GM19240 (cell line): ENCODE measurements around the gene NSMCE1.

ENCODE experiments used
- DNase-seq: peaks from one replicate; pipeline ENCODE4 v3.0.0; 2011; ENCODE audit warnings: low spot score; ENCODE audit not compliant: insufficient read length

The NSMCE1 gene

GRCh38 chr16:27244363-27244755, 24.2 kb downstream of the NSMCE1 start:
- no peak for DNase-seq

- DNase-seq: no peak
Measured at GRCh38 chr16:27243725-27244362, 24.7 kb downstream of the NSMCE1 start.

- no peak for DNase-seq
Measured at GRCh38 chr16:27242868-27243590, 25.5 kb downstream of the NSMCE1 start.

GRCh38 chr16:27242398-27242797, 26.2 kb downstream of the NSMCE1 start:
- no peak for DNase-seq

- no peak for DNase-seq
Measured at GRCh38 chr16:27241658-27242057, 26.9 kb downstream of the NSMCE1 start.

GRCh38 chr16:27240948-27241531, 27.5 kb downstream of the NSMCE1 start:
- no peak for DNase-seq

GRCh38 chr16:27239906-27240655, 28.5 kb downstream of the NSMCE1 start:
- DNase-seq: no peak

- no peak for DNase-seq
Measured at GRCh38 chr16:27239026-27239425, 29.5 kb downstream of the NSMCE1 start.

- DNase-seq: no peak
Measured at GRCh38 chr16:27238591-27238990, 30.0 kb downstream of the NSMCE1 start.

- DNase-seq: no peak
Measured at GRCh38 chr16:27238016-27238587, 30.5 kb downstream of the NSMCE1 start.

GRCh38 chr16:27237219-27238015, 31.2 kb downstream of the NSMCE1 start:
- DNase-seq: no peak

- DNase-seq: no peak
Measured at GRCh38 chr16:27236635-27237218, 31.8 kb downstream of the NSMCE1 start.

- DNase-seq: no peak
Measured at GRCh38 chr16:27235938-27236245, 32.7 kb downstream of the NSMCE1 start.

- no peak for DNase-seq
Measured at GRCh38 chr16:27235055-27235937, 33.3 kb downstream of the NSMCE1 start.

- DNase-seq: no peak
Measured at GRCh38 chr16:27234603-27235002, 34.0 kb downstream of the NSMCE1 start.

- DNase-seq: no peak
Measured at GRCh38 chr16:27234171-27234570, 34.4 kb downstream of the NSMCE1 start.

- no peak for DNase-seq
Measured at GRCh38 chr16:27233731-27234130, 34.8 kb downstream of the NSMCE1 start.

GRCh38 chr16:27232901-27233625, 35.5 kb downstream of the NSMCE1 start:
- no peak for DNase-seq
